ENCODE results near the gene EFCAB7. TPM values are rescaled to one million over a fixed set of nuclear protein-coding genes. Genes with fewer than 3 reads are reported as not detected.
A peak's percentile ranks its signal among the peaks of the same experiment; 100 is the strongest.
"Not testable (repeated sequence)": the region's sequence is repeated elsewhere in the genome, so short reads cannot be mapped to it uniquely, and the experiment has no call there.

The EFCAB7 gene
- total RNA-seq, 1 experiment from 2014 or later, result 3.0 TPM

GRCh38 chr1:63569640-63570316 is 46.5 kb downstream of the EFCAB7 start:
- H3K4me1 Mint-ChIP-seq, result peaks cover 15 to 18% of the 10 kb centered on the region in 2 experiments
- no CpG with 5 or more reads among the region's 3 CpGs for WGBS (ENCODE audit: extremely low coverage, insufficient read length, low lambda C conversion rate)
- Histone ChIP-seq H4K5ac (ENCODE audit: insufficient read length, low read depth, low read length) (no peak overlapping the region), H2BK12ac (ENCODE audit: insufficient read length, low read depth, low read length) (no peak overlapping the region), H2BK15ac (ENCODE audit: low read depth, low read length) (no peak overlapping the region), H2BK20ac (ENCODE audit: low read depth, low read length, poor library complexity, severe bottlenecking) (no peak overlapping the region), H3K9ac (ENCODE audit: extremely low read depth, insufficient read length, low read length) (no peak overlapping the region), H4K8ac (replicated peaks; ENCODE audit: insufficient read length, low read depth, low read length) (no peak overlapping the region), H3K79me2 (ENCODE audit: insufficient read depth, low read length) (no peaks in the 10 kb centered on the region), H3K18ac (ENCODE audit: insufficient read length, low read depth, low read length) (no peak overlapping the region), H3K4me2 (ENCODE audit: insufficient read depth, insufficient read length, low read length) (no peak overlapping the region), H3K23ac (ENCODE audit: insufficient read length, low read depth, low read length) (no peak overlapping the region), H2BK120ac (ENCODE audit: low read depth, low read length, poor library complexity, severe bottlenecking) (no peak overlapping the region), H3T11ph (ENCODE audit: low read length) (no peak overlapping the region), H3K4me1 (ENCODE audit: insufficient read depth, low read length) (peaks cover 4% of the 10 kb centered on the region; the same call in 1 of the 2 replicates), H3K79me1 (ENCODE audit: insufficient read depth, low read depth, low read length, poor library complexity, severe bottlenecking) (no peaks in the 10 kb centered on the region), H2AFZ (ENCODE audit: low read length) (no peak overlapping the region), H2AK5ac (ENCODE audit: insufficient read length, low read length) (no peak overlapping the region), H3K23me2 (ENCODE audit: insufficient read length, low read depth, low read length, poor library complexity, severe bottlenecking) (no peaks in the 10 kb centered on the region), H2BK5ac (ENCODE audit: insufficient read length, low read length) (no peak overlapping the region), H4K91ac (ENCODE audit: insufficient read length, low read depth, low read length) (no peak overlapping the region), H3K4ac (ENCODE audit: low read depth, low read length) (no peak overlapping the region), H3K56ac (ENCODE audit: insufficient read length, low read depth, low read length) (no peak overlapping the region), H3K9me3 (ENCODE audit: control insufficient read depth, low read depth, low read length) (no peaks in the 10 kb centered on the region), H3K14ac (ENCODE audit: insufficient read depth, low read length) (no peak overlapping the region), H3K27me3 (ENCODE audit: insufficient read depth, low read length) (no peaks in the 10 kb centered on the region), H4K20me1 (ENCODE audit: control insufficient read depth, insufficient read depth, insufficient read length) (no peaks in the 10 kb centered on the region), H3K27ac (ENCODE audit: insufficient read length, low read depth, low read length) (no peak overlapping the region)
- no peak overlapping the region for H3K4me3 Mint-ChIP-seq
- H3K27me3 Mint-ChIP-seq (ENCODE audit: low read depth), result no peaks in the 10 kb centered on the region
- H3K27ac Mint-ChIP-seq, result peak overlapping the region in 1 of 3 experiments; percentile 37; a peak in 1 of 7 replicates
- peaks cover 0 to 2% of the 10 kb centered on the region in 2 experiments; a peak in 2 of 5 replicates for H3K9me3 Mint-ChIP-seq
- no peak for TF ChIP-seq CTCF (conservative IDR thresholded peaks at IDR 0.05)
- DNase-seq, result no peak
- peaks cover 3 to 10% (median 3%) of the 10 kb centered on the region in 3 experiments; a peak in 4 of 7 replicates for H3K36me3 Mint-ChIP-seq (ENCODE audit: insufficient read depth in 1 of 3, low read depth in 3 of 3)

GRCh38 chr1:63572686-63573085 is 49.4 kb downstream of the EFCAB7 start:
- not testable (repeated sequence) for H3K14ac ChIP-seq (ENCODE audit: insufficient read depth, low read length); H2BK15ac ChIP-seq (ENCODE audit: low read depth, low read length); H3K79me1 ChIP-seq (ENCODE audit: insufficient read depth, low read depth, low read length, poor library complexity, severe bottlenecking); H2BK12ac ChIP-seq (ENCODE audit: insufficient read length, low read depth, low read length); H2BK5ac ChIP-seq (ENCODE audit: insufficient read length, low read length); H3K36me3 Mint-ChIP-seq (ENCODE audit: insufficient read depth in 1 of 3, low read depth in 3 of 3); H3K4ac ChIP-seq (ENCODE audit: low read depth, low read length); H2BK20ac ChIP-seq (ENCODE audit: low read depth, low read length, poor library complexity, severe bottlenecking); H3K9ac ChIP-seq (ENCODE audit: extremely low read depth, insufficient read length, low read length); H3K18ac ChIP-seq (ENCODE audit: insufficient read length, low read depth, low read length); H3K56ac ChIP-seq (ENCODE audit: insufficient read length, low read depth, low read length); H4K5ac ChIP-seq (ENCODE audit: insufficient read length, low read depth, low read length); H4K20me1 ChIP-seq (ENCODE audit: control insufficient read depth, insufficient read depth, insufficient read length); H3K4me1 ChIP-seq (ENCODE audit: insufficient read depth, low read length); H2AFZ ChIP-seq (ENCODE audit: low read length); H3K9me3 ChIP-seq (ENCODE audit: control insufficient read depth, low read depth, low read length); H4K8ac ChIP-seq (replicated peaks; ENCODE audit: insufficient read length, low read depth, low read length); H3K27me3 ChIP-seq (ENCODE audit: insufficient read depth, low read length); H3K27me3 Mint-ChIP-seq (ENCODE audit: low read depth); H3K27ac ChIP-seq (ENCODE audit: insufficient read length, low read depth, low read length); H3K4me2 ChIP-seq (ENCODE audit: insufficient read depth, insufficient read length, low read length); H3K9me3 Mint-ChIP-seq; H2AK5ac ChIP-seq (ENCODE audit: insufficient read length, low read length); H3K23me2 ChIP-seq (ENCODE audit: insufficient read length, low read depth, low read length, poor library complexity, severe bottlenecking); H3K23ac ChIP-seq (ENCODE audit: insufficient read length, low read depth, low read length); H3T11ph ChIP-seq (ENCODE audit: low read length); H2BK120ac ChIP-seq (ENCODE audit: low read depth, low read length, poor library complexity, severe bottlenecking); H4K91ac ChIP-seq (ENCODE audit: insufficient read length, low read depth, low read length); H3K79me2 ChIP-seq (ENCODE audit: insufficient read depth, low read length)
- DNase-seq, result peak; percentile 76
- WGBS (ENCODE audit: extremely low coverage, insufficient read length, low lambda C conversion rate), result no CpG with 5 or more reads among the region's 8 CpGs
- peak overlapping the region in 1 of 2 experiments; percentile 19; a peak in 2 of 5 replicates for H3K4me3 Mint-ChIP-seq
- H3K27ac Mint-ChIP-seq, result peak overlapping the region in 1 of 3 experiments; percentile 16; a peak in 5 of 7 replicates
- H3K4me1 Mint-ChIP-seq, result peaks cover 23 to 25% of the 10 kb centered on the region in 2 experiments
